Heart right ventricle (tissue), 16 donors: ENCODE measurements around the gene MME. TPM values are rescaled to one million over a fixed set of nuclear protein-coding genes. Genes with fewer than 3 reads are reported as not detected.

Source experiments
- ATAC-seq, 8 donors: fragments of 200-7000 bp; cut with Tn5 transposase; one replicate each; pipeline ENCODE4 v1.9.1; 2020; ENCODE audit warnings: mild to moderate bottlenecking in 8 of 8, moderate library complexity in 8 of 8, moderate number of reproducible peaks in 1 of 8
- DNase-seq, 2 donors: peaks; one replicate each; pipeline ENCODE4 v3.0.0-alpha.2; 2020
- H3K27ac ChIP-seq, 10 donors: fragments of 200-600 bp; sonication (generic) in 2 of 10; one replicate each; pipeline versions ENCODE4 v1.5.0 to v1.8.0; 2020 to 2022; ENCODE audit warnings: mild to moderate bottlenecking in 3 of 10
- H3K27me3 ChIP-seq, 7 donors: fragments of 200-600 bp; one replicate each; pipeline ENCODE4 v1.8.0; 2021 to 2022; ENCODE audit warnings: mild to moderate bottlenecking in 2 of 7
- H3K36me3 ChIP-seq, 9 donors: fragments of 200-600 bp; sonication (generic) in 1 of 9; one replicate each; pipeline versions ENCODE4 v1.5.0 to v1.8.0; 2020 to 2022; ENCODE audit warnings: mild to moderate bottlenecking in 2 of 9
- H3K4me1 ChIP-seq, 9 donors: fragments of 200-600 bp; sonication (generic) in 1 of 9; one replicate each; pipeline versions ENCODE4 v1.5.0 to v1.8.0; 2020 to 2022; ENCODE audit warnings: mild to moderate bottlenecking in 4 of 9
- H3K4me3 ChIP-seq, 10 donors: fragments of 200-600 bp; sonication (generic) in 2 of 10; one replicate each; pipeline versions ENCODE4 v1.5.0 to v1.8.0; 2020 to 2022; ENCODE audit warnings: mild to moderate bottlenecking in 7 of 10, moderate library complexity in 2 of 10
- H3K9me3 ChIP-seq, 11 donors: fragments of 200-600 bp in 10 of 11; sonication (generic) in 2 of 11; one replicate each; pipeline versions ENCODE4 v1.5.0 to v1.8.0; 2013 to 2022; ENCODE audit warnings: mild to moderate bottlenecking in 2 of 11, control low read depth in 1 of 11, moderate library complexity in 1 of 11
- CTCF ChIP-seq, 9 donors: fragments of 200-600 bp; sonication (generic) in 2 of 9; IDR thresholded peaks; one replicate each; pipeline versions ENCODE4 v1.5.0 to v1.8.0; 2021 to 2022; ENCODE audit warnings: antibody characterized with exemption in 9 of 9, mild to moderate bottlenecking in 5 of 9, moderate library complexity in 1 of 9
- WGBS, 2 donors: extraction: QIAGEN DNeasy Blood & Tissue Kit; methylation state at CpG; one replicate each; pipeline ENCODE4 v1.1.7; 2013; ENCODE audit warnings: inconsistent platforms in 1 of 2; 5-methylcytosine and 5-hydroxymethylcytosine counted together
- intact Hi-C, 10 donors: fragments of 100-400 bp; cut with DNase I; formaldehyde crosslinking; loops; one replicate each; pipeline versions ENCODE4 v1.11.1 to v1.14.2; 2022
- polyA plus RNA-seq, 2 donors: library from polyadenylated mRNA; stranded (reverse); fragments of 200-250 nt; gene quantifications; one replicate each; pipeline ENCODE4 v1.2.3, GENCODE V29; 2013
- total RNA-seq, 10 donors: library from RNA; stranded (reverse); fragmentation: NEBNext Ultra II Directional in 3 of 10; extraction: Animal tissue kit (Norgen Biotek cat#: 25700) in 3 of 10; gene quantifications; one replicate each; pipeline versions ENCODE4 v1.2.1 to v1.2.4, GENCODE V29; 2021 to 2023
- donor health status: Arrhythmogenic right ventricular cardiomyopathy.
- donor health status: ischemic (EF 13 %, LVEDD 7.1; RV severe dilation, severe dysfunction).
- donor health status: healthy with polysubstance abuse.
- donor health status: DM: no; HTN: yes; CAD: no.
- donor health status: DM: no; HTN: no; CAD: no.
- donor health status: ischemic (EF 25% LVEDD 6.9; RV normal size, moderate dysfunction).
- donor health status: ischemic (EF 25% LVEDD 5.7; RV mildly dilated, moderate dysfunction).
- donor health status: healthy.
- donor health status: DM: yes; HTN: yes; CAD: no.
- donor health status: Ischemic cardiomyopathy.
- donor health status: ischemic (EF 35%, LVEDD 5.7; RV mildly dilated, moderate dysfunction).
- donor health status: nonischemic (EF 11% LVEDD 7.7; RV severe dilation, severe dysfunction).
- donor health status: DM: yes; HTN: yes; CAD: no.
- donor health status: PGD.
- donor health status: ischemic (EF 29% LVEDD 5.4; RV normal size, mild dysfunction).
- donor health status: nonischemic (EF 23%, LVEDD 6.1; RV moderate dilation, normal function).

Gene MME
- total and polyA plus RNA-seq, 12 donors = 1.8 to 10.5 (median 6.1) TPM

GRCh38 chr3:155202626-155203025 is 122.5 kb downstream of the MME start:
- Histone ChIP-seq H3K27me3 (no peaks in the 10 kb centered on the region), H3K4me3 (no peak overlapping the region), H3K27ac (no peak overlapping the region), H3K36me3 (no peaks in the 10 kb centered on the region), H3K4me1 (no peaks in the 10 kb centered on the region), H3K9me3 (no peaks in the 10 kb centered on the region)
- intact Hi-C loops = no loop called here
- TF ChIP-seq CTCF (IDR thresholded peaks at IDR 0.05) = no peak
- no peak for DNase-seq
- ATAC-seq = no peak
- WGBS, 2 donors = 81 to 87% methylated on average over 4 of the region's 4 CpGs

- Histone ChIP-seq H3K36me3 (no peaks in the 10 kb centered on the region), H3K9me3 (no peaks in the 10 kb centered on the region), H3K4me3 (no peak overlapping the region), H3K27ac (no peak overlapping the region), H3K4me1 (no peaks in the 10 kb centered on the region), H3K27me3 (no peaks in the 10 kb centered on the region)
- intact Hi-C loops = no loop called here
- DNase-seq (no peak), ATAC-seq (no peak)
- TF ChIP-seq CTCF (IDR thresholded peaks at IDR 0.05) = no peak
Measured at GRCh38 chr3:155204851-155205250, 124.7 kb downstream of the MME start.

- WGBS, 2 donors = 76% methylated on average over 4 of the region's 4 CpGs
- H3K9me3 ChIP-seq = no peaks in the 10 kb centered on the region
- no peaks in the 10 kb centered on the region for H3K27me3 ChIP-seq
- intact Hi-C loops = no loop called here
- DNase-seq (no peak), ATAC-seq (no peak)
- no peak for TF ChIP-seq CTCF (IDR thresholded peaks at IDR 0.05)
- no peak overlapping the region for H3K27ac ChIP-seq
- no peaks in the 10 kb centered on the region for H3K4me1 ChIP-seq
- H3K36me3 ChIP-seq = no peaks in the 10 kb centered on the region
- no peak overlapping the region for H3K4me3 ChIP-seq
Measured at GRCh38 chr3:155208183-155208800, 128.2 kb downstream of the MME start.

- Histone ChIP-seq H3K9me3 (no peaks in the 10 kb centered on the region), H3K4me3 (no peak overlapping the region), H3K4me1 (no peaks in the 10 kb centered on the region), H3K27me3 (no peaks in the 10 kb centered on the region), H3K27ac (no peak overlapping the region), H3K36me3 (no peaks in the 10 kb centered on the region)
- no peak for ATAC-seq
- no peak for TF ChIP-seq CTCF (IDR thresholded peaks at IDR 0.05)
- intact Hi-C loops = no loop called here
- 82 to 83% methylated on average over 2 of the region's 2 CpGs for WGBS, 2 donors
- DNase-seq = no peak
Measured at GRCh38 chr3:155210736-155211135, 130.6 kb downstream of the MME start.
